VCaP (cell line): Measurements from ENCODE around the gene TNFAIP1.

Experiments
- H3K27ac ChIP-seq: fragments of 450-650 bp; 2 replicates; pipeline ENCODE4 v1.5.1; 2017
- CTCF ChIP-seq: fragments of 450-650 bp; conservative IDR thresholded peaks from 2 replicates; pipeline ENCODE4 v1.5.1; 2017; ENCODE audit warnings: mild to moderate bottlenecking, moderate library complexity

The TNFAIP1 gene

DNA sequence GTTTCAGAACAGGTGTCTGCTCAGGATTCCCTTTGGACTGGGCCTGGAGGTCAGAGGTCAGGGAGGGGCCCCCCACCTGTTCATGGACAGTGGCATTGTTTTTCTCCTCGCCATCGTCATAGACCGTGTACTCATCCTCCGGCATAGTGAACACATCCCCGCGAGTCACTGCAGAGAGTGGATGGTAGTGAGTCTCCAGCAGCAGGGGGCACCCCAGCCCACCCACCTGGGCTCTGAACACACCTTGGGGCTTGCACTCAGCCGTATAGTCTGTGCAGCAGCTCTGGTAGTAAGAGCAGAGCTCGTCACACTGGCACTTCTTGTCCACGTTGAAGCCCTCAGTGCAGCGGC, 34.1 kb downstream of the TNFAIP1 start:
- H3K27ac ChIP-seq = peak overlapping the region; percentile 99

DNA sequence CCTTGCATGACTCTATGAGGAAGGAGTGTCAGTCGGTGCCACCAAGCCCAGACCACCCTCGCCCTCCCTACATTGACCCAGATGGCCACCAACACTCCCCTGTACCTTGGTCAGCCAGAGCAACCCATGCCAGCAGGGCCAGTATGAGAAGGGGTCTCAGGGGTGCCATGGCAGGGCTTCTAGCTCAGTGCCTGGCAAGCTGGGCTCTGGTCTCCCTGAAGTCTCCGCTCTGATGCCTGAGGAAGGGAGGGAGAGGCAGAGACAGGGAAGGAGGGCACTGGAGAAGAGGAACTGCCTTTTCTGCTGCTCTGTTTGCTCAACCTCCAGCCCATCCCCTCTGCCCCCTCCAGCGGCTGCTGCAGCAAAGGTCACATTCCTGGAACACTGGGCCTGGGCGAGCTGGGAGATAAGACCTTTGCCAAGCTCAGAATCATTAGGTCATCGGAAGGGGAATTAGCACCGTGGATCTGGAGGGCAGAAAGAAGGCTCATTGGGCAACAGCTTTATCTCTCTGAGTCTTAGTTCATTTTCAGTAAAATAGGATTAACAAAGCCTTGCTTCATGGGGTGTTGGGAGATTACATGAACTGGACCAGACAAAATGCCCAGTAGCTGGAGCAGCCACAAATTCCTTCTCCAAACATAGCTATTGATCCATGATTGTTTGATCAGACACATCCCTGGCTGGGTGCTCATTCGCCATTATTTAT, 34.6 kb downstream of the TNFAIP1 start, which contains the start of gene VTN:
TSS of gene VTN (minus strand) at position 273 of the 709 bp plus-strand sequence. CDS start at position 169, 104 bp downstream.
- H3K27ac ChIP-seq = peak within 1 kb of the TSS; percentile 99
- 0 out of 2 replicates have a peak, but pooled peaks have one; percentile 11 for TF ChIP-seq CTCF

More for the DNA sequence above, 34.1 kb downstream of the TNFAIP1 start:
- TF ChIP-seq CTCF = 0 out of 2 replicates have a peak, but pooled peaks have one; percentile 5

- H3K27ac ChIP-seq = peak overlapping the region; percentile 99
- no peak for TF ChIP-seq CTCF
Measured at GRCh38 chr17:28370744-28371103, 35.2 kb downstream of the TNFAIP1 start.

DNA sequence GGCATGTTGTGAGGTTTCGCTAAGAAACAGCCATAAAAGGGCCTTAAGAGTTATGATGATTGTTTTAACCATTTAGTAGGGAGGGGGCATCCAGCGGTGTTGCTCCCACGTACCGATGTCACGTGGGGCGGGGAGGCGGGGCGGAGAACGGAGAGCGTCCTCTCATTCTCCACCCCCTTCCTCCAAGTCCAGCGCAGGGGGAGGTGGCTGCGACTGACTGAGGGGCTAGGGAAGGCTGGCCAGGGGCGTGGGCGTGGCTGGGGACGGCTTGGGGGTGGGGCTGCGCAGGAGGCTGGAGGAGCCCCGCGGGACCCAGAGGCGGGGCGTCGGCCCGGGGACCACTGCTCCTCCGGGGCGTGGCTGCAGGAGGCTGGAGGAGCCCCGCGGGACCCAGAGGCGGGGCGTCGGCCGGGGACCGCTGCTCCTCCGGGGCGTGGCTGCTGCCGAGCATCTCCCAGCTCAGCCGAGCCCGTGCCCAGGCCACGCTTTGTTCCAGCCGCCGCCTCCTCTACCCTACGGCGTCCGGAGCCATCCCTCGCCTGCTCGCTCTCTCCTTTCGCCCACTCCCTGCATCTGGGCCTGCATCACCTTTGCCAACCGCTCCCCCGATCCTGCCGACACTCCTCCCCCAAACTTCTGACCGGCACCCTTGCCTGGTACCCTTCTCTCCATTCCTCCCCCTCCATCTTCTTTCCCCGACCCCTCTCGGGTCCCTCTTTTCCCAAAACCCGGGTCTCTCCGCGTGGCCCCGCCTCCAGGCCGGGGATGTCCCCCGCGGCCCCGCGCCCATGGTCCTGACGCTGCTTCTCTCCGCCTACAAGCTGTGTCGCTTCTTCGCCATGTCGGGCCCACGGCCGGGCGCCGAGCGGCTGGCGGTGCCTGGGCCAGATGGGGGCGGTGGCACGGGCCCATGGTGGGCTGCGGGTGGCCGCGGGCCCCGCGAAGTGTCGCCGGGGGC, 36.0 kb downstream of the TNFAIP1 start, which contains the start of gene SARM1:
TSS of gene SARM1 (plus strand) at position 450 of the 958 bp plus-strand sequence. CDS start at position 789, 339 bp downstream.
- no peak for TF ChIP-seq CTCF
- peak within 1 kb of the TSS; percentile 99 for H3K27ac ChIP-seq

GRCh38 chr17:28372203-28372944, 36.8 kb downstream of the TNFAIP1 start:
- no peak for TF ChIP-seq CTCF
- H3K27ac ChIP-seq = peak overlapping the region; percentile 99

DNA sequence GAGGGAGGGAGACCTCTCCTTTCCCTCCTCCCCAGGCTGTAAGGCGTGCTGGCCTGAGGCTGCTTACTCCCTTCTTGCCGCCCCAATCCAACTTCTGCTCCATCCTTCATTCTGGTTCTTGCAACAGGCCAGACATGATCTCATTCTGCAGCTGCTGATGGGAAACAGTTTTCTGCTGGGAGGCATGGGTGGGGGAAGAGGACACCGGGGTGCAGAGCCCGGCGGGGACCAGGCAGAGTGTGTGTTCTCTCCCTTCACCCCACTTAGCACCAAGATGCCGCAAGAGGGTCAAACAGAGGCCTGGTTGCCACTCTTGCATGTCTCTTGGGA, 37.3 kb downstream of the TNFAIP1 start:
- TF ChIP-seq CTCF = no peak
- H3K27ac ChIP-seq = peak overlapping the region; percentile 99
